Osteocyte (in vitro differentiated cells): ENCODE data around the gene DLG2. TPM values are rescaled to one million over a fixed set of nuclear protein-coding genes. Genes with fewer than 3 reads are reported as not detected.

ENCODE experiments used
- DNase-seq: peaks from one replicate; pipeline ENCODE4 v3.0.0; 2021; ENCODE audit warnings: mixed read lengths; ENCODE audit not compliant: unreplicated experiment; ENCODE audit errors: extremely low spot score
- H3K27ac Mint-ChIP-seq: one replicate; pipeline ENCODE4 v1.8.0; 2021; ENCODE audit warnings: mild to moderate bottlenecking, mixed read lengths; ENCODE audit not compliant: unreplicated experiment
- H3K27me3 Mint-ChIP-seq: one replicate; pipeline ENCODE4 v1.8.0; 2021; ENCODE audit warnings: mixed read lengths; ENCODE audit not compliant: unreplicated experiment
- H3K36me3 Mint-ChIP-seq: one replicate; pipeline ENCODE4 v1.8.0; 2021; ENCODE audit warnings: mixed read lengths; ENCODE audit not compliant: unreplicated experiment
- H3K4me1 Mint-ChIP-seq: one replicate; pipeline ENCODE4 v1.8.0; 2021; ENCODE audit warnings: mixed read lengths; ENCODE audit not compliant: unreplicated experiment
- H3K4me3 Mint-ChIP-seq: one replicate; pipeline ENCODE4 v1.8.0; 2021; ENCODE audit warnings: mild to moderate bottlenecking, moderate library complexity, mixed read lengths; ENCODE audit not compliant: unreplicated experiment
- H3K9me3 Mint-ChIP-seq: one replicate; pipeline ENCODE4 v1.8.0; 2021; ENCODE audit warnings: mixed read lengths; ENCODE audit not compliant: unreplicated experiment
- total RNA-seq: library from RNA; stranded (reverse); gene quantifications from 2 replicates; pipeline ENCODE4 v1.2.1, GENCODE V29; 2021
- TF ChIP-seq, protein P1 (sequence below): fragments of 200-600 bp; sonication (generic); IDR thresholded peaks from 2 replicates; pipeline ENCODE4 v1.5.0; 2021; ENCODE audit warnings: antibody characterized with exemption, mild to moderate bottlenecking, moderate library complexity

Gene DLG2
- total RNA-seq, 1 donor from 2014 or later = 2.1 TPM

DNA sequence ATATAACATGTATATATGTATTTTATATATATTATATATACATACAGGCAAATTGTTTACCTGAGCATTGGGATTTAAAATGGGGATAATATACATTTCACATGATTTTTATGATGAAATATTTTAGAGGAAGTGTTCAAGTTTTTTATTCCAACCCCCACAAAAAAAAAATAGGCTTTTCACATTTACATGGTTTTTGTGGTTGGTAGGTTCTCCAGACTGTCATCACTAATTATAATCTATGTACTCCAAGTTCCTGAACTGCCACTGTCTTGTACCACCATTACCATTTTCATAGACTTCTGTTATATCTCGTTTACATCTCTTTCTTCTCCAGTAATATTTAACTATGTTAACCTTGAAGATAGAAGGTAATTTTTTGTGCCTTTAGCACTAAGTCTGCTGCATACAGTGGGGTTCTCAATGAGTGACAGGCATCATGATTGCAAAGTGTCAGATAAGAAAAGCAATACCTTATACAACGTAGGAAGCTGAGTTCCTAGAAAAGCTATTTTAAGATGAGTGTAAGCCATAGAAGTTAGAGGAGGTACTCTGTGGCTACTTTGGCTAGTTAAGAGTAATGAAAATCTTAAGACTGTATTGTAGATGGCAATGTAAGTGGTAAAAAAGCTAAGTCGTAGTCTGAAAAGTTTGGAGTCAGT, 25.8 kb upstream of the DLG2 start:
- H3K4me3 Mint-ChIP-seq = no peak overlapping the region
- H3K27ac Mint-ChIP-seq = peak overlapping the region; percentile 29
- DNase-seq = no peak
- H3K27me3 Mint-ChIP-seq = no peaks in the 10 kb centered on the region
- H3K4me1 Mint-ChIP-seq = peaks cover 20% of the 10 kb centered on the region
- H3K9me3 Mint-ChIP-seq = no peaks in the 10 kb centered on the region
- H3K36me3 Mint-ChIP-seq = peaks cover 17% of the 10 kb centered on the region
- TF ChIP-seq, protein P1, sequence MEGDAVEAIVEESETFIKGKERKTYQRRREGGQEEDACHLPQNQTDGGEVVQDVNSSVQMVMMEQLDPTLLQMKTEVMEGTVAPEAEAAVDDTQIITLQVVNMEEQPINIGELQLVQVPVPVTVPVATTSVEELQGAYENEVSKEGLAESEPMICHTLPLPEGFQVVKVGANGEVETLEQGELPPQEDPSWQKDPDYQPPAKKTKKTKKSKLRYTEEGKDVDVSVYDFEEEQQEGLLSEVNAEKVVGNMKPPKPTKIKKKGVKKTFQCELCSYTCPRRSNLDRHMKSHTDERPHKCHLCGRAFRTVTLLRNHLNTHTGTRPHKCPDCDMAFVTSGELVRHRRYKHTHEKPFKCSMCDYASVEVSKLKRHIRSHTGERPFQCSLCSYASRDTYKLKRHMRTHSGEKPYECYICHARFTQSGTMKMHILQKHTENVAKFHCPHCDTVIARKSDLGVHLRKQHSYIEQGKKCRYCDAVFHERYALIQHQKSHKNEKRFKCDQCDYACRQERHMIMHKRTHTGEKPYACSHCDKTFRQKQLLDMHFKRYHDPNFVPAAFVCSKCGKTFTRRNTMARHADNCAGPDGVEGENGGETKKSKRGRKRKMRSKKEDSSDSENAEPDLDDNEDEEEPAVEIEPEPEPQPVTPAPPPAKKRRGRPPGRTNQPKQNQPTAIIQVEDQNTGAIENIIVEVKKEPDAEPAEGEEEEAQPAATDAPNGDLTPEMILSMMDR = no peak

DNA sequence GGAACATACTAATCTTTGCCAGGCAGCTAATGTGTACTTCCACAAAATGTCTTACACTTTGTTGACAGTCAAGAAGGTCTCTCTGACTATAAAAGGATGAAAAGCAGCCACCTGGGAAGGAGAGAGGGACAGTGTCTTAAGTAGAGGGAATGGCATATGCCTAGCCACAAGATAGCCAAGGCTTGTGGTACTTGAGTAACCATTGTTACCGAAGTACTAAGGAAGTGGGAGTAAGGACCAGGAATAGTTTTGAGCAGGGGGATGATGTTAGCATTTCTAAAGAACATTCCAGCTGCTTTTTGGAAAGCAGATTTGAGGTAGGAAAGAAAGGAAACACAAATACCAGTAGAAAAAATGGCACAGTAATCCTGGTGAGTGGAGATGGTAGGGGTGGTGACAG, 24.0 kb upstream of the DLG2 start:
- Mint-ChIP-seq H3K27me3 (no peaks in the 10 kb centered on the region), H3K36me3 (peaks cover 5% of the 10 kb centered on the region), H3K9me3 (no peaks in the 10 kb centered on the region), H3K27ac (no peak overlapping the region), H3K4me3 (no peak overlapping the region), H3K4me1 (peaks cover 22% of the 10 kb centered on the region)
- TF ChIP-seq, protein P1 = no peak
- no peak for DNase-seq

DNA sequence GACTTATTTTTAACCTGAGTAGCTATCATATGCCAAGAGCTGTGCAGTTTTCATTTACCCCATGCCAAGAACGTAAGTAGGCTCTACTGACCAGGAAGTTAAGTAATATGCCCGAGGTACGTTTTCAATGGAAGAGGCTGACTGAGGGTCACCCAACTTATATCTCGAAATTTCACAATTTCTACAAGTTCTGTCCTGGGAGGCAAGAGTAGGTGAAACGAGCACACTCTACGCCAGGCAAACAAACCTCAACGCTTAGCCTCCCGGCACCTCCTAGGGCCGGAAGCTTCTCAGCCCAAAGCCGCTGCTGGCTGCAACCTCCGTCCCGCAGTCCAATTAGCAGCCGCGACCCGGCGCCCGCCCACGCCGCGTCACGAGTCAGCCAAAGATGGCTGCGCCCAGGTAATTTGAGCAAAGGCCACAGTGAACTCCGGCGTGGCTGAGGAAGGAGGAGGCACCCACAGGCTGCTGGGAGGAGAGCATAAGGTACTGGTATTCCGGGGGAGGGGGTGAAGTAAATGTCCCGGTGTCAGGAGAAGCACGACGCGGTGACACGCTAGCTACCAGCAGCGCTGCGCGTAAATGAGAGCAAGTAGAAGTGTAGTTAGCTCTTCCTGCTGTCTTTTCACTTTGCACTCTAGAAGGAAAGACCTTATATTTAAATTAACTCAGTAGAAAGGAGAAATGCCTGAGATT, 20.6 kb upstream of the DLG2 start, which contains the start of gene TMEM126A:
Gene TMEM126A, plus strand, starts transcription at position 364 of the 696 bp plus-strand sequence. CDS start 2,289 bp downstream, outside the sequence.
- H3K4me3 Mint-ChIP-seq = peak within 1 kb of the TSS; percentile 92
- peak within 1 kb of the TSS; percentile 95 for H3K27ac Mint-ChIP-seq
- no peaks in the 10 kb centered on the region for H3K9me3 Mint-ChIP-seq
- TF ChIP-seq, protein P1 = no peak
- peaks cover 20% of the 10 kb centered on the region for H3K4me1 Mint-ChIP-seq
- peak; percentile 93 for DNase-seq
- H3K27me3 Mint-ChIP-seq = peaks cover 27% of the 10 kb centered on the region
- no peaks in the 10 kb centered on the region for H3K36me3 Mint-ChIP-seq

DNA sequence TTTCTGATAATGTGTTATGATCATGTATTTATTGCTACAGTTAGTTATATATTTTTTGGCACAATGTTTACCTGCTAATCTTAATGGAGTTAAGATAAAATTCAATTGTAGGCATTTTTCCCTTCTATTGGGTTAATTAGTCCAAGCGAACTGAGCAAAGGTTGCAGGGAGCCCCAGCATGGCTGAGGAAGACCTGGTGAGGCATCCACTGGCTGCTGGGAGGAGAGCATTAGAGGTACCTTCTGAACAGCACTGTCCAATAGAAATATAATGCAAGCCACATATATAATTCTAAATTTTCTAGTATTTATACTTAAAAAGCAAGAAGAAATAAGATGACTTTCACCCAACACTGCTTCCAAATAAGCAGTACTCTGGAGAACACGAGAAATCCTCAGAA, 19.9 kb upstream of the DLG2 start:
- no peaks in the 10 kb centered on the region for H3K36me3 Mint-ChIP-seq
- peaks cover 33% of the 10 kb centered on the region for H3K27me3 Mint-ChIP-seq
- no peaks in the 10 kb centered on the region for H3K9me3 Mint-ChIP-seq
- DNase-seq = no peak
- TF ChIP-seq, protein P1 = no peak
- H3K4me1 Mint-ChIP-seq = peaks cover 20% of the 10 kb centered on the region
- H3K27ac Mint-ChIP-seq = peak overlapping the region; percentile 95
- H3K4me3 Mint-ChIP-seq = peak overlapping the region; percentile 92

DNA sequence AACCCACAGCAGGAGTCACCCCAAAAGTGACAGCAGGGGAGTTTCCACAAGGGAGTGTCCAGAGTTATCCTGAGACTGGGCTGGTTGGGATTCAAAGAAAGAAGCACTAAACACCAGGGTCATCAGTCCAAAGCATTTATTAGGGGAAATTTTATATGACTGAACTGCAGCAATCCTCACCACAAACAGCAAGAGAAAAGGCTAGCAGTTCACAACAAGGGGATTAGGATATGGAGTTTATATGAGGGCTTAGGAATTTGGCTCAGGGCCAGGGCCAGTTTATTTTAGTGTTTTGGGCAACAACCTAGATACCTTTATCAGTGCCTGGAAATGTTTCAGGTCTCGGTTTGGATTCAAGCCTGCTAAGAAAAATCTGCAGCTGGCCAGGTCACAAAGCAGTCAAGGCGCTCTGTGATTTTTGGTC, 16.1 kb upstream of the DLG2 start:
- TF ChIP-seq, protein P1 = no peak
- peaks cover 56% of the 10 kb centered on the region for H3K27me3 Mint-ChIP-seq
- H3K36me3 Mint-ChIP-seq = peaks cover 10% of the 10 kb centered on the region
- no peaks in the 10 kb centered on the region for H3K9me3 Mint-ChIP-seq
- no peak overlapping the region for H3K4me3 Mint-ChIP-seq
- DNase-seq = no peak
- H3K4me1 Mint-ChIP-seq = peaks cover 4% of the 10 kb centered on the region
- no peak overlapping the region for H3K27ac Mint-ChIP-seq
